Endometrial microvascular endothelial cells (primary cell): ENCODE results near the gene OR10A4. TPM values are rescaled to one million over a fixed set of nuclear protein-coding genes. Genes with fewer than 3 reads are reported as not detected.
"Not testable (repeated sequence)": the region's sequence is repeated elsewhere in the genome, so short reads cannot be mapped to it uniquely, and the experiment has no call there.

ENCODE experiments used
- in situ Hi-C: cut with HindIII; loops from 2 replicates; pipeline ENCODE4 v1.10.0; 2017; ENCODE audit warnings: low sequenced_read_pairs, low pct_unique_long_range_greater_than_20kb; ENCODE audit errors: inconsistent ontology term
- total RNA-seq: library from RNA; depleted of rRNA; stranded (reverse); fragments of >200 nt; gene quantifications from one replicate; pipeline ENCODE4 v1.2.3, GENCODE V29; 2015; ENCODE audit errors: inconsistent ontology term

Gene OR10A4
- not detected for total RNA-seq

GRCh38 chr11:6876325-6876724 is at the start of gene OR10A4:
Gene OR10A4 (plus strand): TSS chr11:6876625. CDS start chr11:6876648, 23 bp downstream.
- in situ Hi-C loops, result no loop called here

GRCh38 chr11:6828103-6828502 is 48.3 kb upstream of the OR10A4 start:
- in situ Hi-C loops, result no loop called here

GRCh38 chr11:6833356-6833755 is 43.1 kb upstream of the OR10A4 start:
- in situ Hi-C loops, result no loop called here

GRCh38 chr11:6834021-6834420 is 42.4 kb upstream of the OR10A4 start:
- in situ Hi-C loops, result no loop called here

- in situ Hi-C loops, result no loop called here
Measured at GRCh38 chr11:6841694-6842093, 34.7 kb upstream of the OR10A4 start.

- in situ Hi-C loops, result no loop called here
Measured at GRCh38 chr11:6843670-6844069, 32.8 kb upstream of the OR10A4 start.

- in situ Hi-C loops, result no loop called here
Measured at GRCh38 chr11:6844356-6844755, 32.1 kb upstream of the OR10A4 start.

- in situ Hi-C loops, result no loop called here
Measured at GRCh38 chr11:6845383-6845782, 31.0 kb upstream of the OR10A4 start, which contains the start of gene OR10A5. Gene OR10A5 (plus strand): TSS chr11:6845683. CDS start chr11:6845683, 0 bp downstream.

- in situ Hi-C loops, result no loop called here
Measured at GRCh38 chr11:6850526-6850925, 25.9 kb upstream of the OR10A4 start.

- in situ Hi-C loops, result not testable (repeated sequence)
Measured at GRCh38 chr11:6854801-6855200, 21.6 kb upstream of the OR10A4 start.

GRCh38 chr11:6855971-6856541 is 20.4 kb upstream of the OR10A4 start:
- in situ Hi-C loops, result no loop called here

GRCh38 chr11:6856871-6857270 is 19.6 kb upstream of the OR10A4 start:
- in situ Hi-C loops, result no loop called here

- in situ Hi-C loops, result no loop called here
Measured at GRCh38 chr11:6862961-6863360, 13.5 kb upstream of the OR10A4 start, which contains the start of gene OR10A2. Gene OR10A2 (plus strand): TSS chr11:6863057. CDS start chr11:6869755, 6,698 bp downstream.

- in situ Hi-C loops, result no loop called here
Measured at GRCh38 chr11:6864438-6864837, 12.0 kb upstream of the OR10A4 start.

GRCh38 chr11:6871278-6871677 is 5.1 kb upstream of the OR10A4 start:
- in situ Hi-C loops, result no loop called here

GRCh38 chr11:6875761-6876160 is 664 bp upstream of the OR10A4 start:
- in situ Hi-C loops, result no loop called here

- in situ Hi-C loops, result no loop called here
Measured at GRCh38 chr11:6876914-6877313, 489 bp downstream of the OR10A4 start.

- in situ Hi-C loops, result no loop called here
Measured at GRCh38 chr11:6882751-6883150, 6.3 kb downstream of the OR10A4 start.

- in situ Hi-C loops, result not testable (repeated sequence)
Measured at GRCh38 chr11:6887711-6888110, 11.3 kb downstream of the OR10A4 start.

GRCh38 chr11:6888830-6889229 is 12.4 kb downstream of the OR10A4 start:
- in situ Hi-C loops, result no loop called here

GRCh38 chr11:6889835-6890234 is 13.4 kb downstream of the OR10A4 start:
- in situ Hi-C loops, result no loop called here
